Lower leg skin (tissue), 4 donors: ENCODE data around the gene FOSL1. TPM values are rescaled to one million over a fixed set of nuclear protein-coding genes. Genes with fewer than 3 reads are reported as not detected.

Source experiments
- DNase-seq, 2 donors: peaks; one replicate each; pipeline ENCODE4 v3.0.0-alpha.2; 2019; ENCODE audit warnings: low spot score in 2 of 2
- H3K4me3 ChIP-seq: fragments of 200-600 bp; sonication (generic); 2 replicates; pipeline ENCODE4 v1.5.1; 2017; ENCODE audit warnings: mild to moderate bottlenecking, low read depth; ENCODE audit not compliant: poor library complexity, severe bottlenecking
- CTCF ChIP-seq, 3 donors: fragments of 450-650 bp; IDR thresholded peaks; one replicate each; pipeline ENCODE4 v1.5.1; 2016; ENCODE audit warnings: antibody characterized with exemption in 3 of 3, mild to moderate bottlenecking in 3 of 3, moderate library complexity in 2 of 3
- POLR2A ChIP-seq, 2 donors: fragments of 450-650 bp; IDR thresholded peaks; one replicate each; pipeline ENCODE4 v1.6.1; 2016 to 2017; ENCODE audit warnings: antibody characterized with exemption in 2 of 2, mild to moderate bottlenecking in 1 of 2, moderate library complexity in 1 of 2
- WGBS, 2 donors: methylation state at CpG; one replicate each; pipeline ENCODE4 v1.1.5; 2018; 5-methylcytosine and 5-hydroxymethylcytosine counted together
- intact Hi-C: fragments of 100-400 bp; cut with DNase I; formaldehyde crosslinking; loops from one replicate; pipeline ENCODE4 v1.15.0; 2023; ENCODE audit warnings: low total_unique reads
- total RNA-seq, 4 donors: library from RNA; depleted of rRNA; stranded (reverse); fragments of >200 nt; gene quantifications; one replicate each; pipeline ENCODE4 v1.1.0, GENCODE V29; 2016

Gene FOSL1
- total RNA-seq, 4 donors from 2014 or later = 2.4 to 7.5 (median 5.3) TPM

DNA sequence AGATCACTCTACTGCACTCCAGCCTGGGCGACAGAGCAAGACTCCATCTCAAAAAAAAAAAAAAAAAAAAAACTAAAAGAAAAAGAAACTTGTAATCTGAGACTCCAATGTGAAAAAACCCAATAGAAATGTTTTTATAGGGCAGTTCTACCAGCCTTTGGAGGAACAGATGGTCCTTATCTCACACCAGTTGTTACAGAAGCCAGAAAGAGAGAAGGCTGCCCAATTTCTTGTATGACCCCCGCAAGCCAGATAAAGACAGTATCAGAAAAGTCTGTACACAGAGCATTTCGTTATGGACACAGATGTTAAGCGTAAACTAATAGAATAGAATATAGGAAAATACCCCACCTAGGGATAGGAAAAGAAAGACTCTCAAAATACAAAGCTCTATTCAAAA lies 33.8 kb upstream of the FOSL1 start:
- 72 to 76% methylated on average over 4 of the region's 4 CpGs for WGBS, 2 donors
- intact Hi-C loops = no loop called here
- no peak for DNase-seq

GRCh38 chr11:65932558-65932919 lies 32.4 kb upstream of the FOSL1 start:
- DNase-seq = peak in 1 of 2 donors; percentile 65
- no peak overlapping the region for H3K4me3 ChIP-seq
- TF ChIP-seq POLR2A (IDR thresholded peaks at IDR 0.05) (no peak), CTCF (IDR thresholded peaks at IDR 0.05) (no peak)
- 26 to 36% methylated on average over 9 of the region's 9 CpGs for WGBS, 2 donors
- intact Hi-C loops = no loop called here

More for the DNA sequence above, 33.8 kb upstream of the FOSL1 start:
- no peak for TF ChIP-seq CTCF (IDR thresholded peaks at IDR 0.05)
- no peak for TF ChIP-seq POLR2A (IDR thresholded peaks at IDR 0.05)
- H3K4me3 ChIP-seq = no peak overlapping the region

- intact Hi-C loops = no loop called here
- DNase-seq = peak in 1 of 2 donors; percentile 69
- WGBS, 2 donors = 55 to 63% methylated on average over 13 of the region's 13 CpGs
- H3K4me3 ChIP-seq = no peak overlapping the region
- TF ChIP-seq POLR2A (IDR thresholded peaks at IDR 0.05) = no peak
- no peak for TF ChIP-seq CTCF (IDR thresholded peaks at IDR 0.05)
Observed at GRCh38 chr11:65931773-65932557, 31.8 kb upstream of the FOSL1 start.

DNA sequence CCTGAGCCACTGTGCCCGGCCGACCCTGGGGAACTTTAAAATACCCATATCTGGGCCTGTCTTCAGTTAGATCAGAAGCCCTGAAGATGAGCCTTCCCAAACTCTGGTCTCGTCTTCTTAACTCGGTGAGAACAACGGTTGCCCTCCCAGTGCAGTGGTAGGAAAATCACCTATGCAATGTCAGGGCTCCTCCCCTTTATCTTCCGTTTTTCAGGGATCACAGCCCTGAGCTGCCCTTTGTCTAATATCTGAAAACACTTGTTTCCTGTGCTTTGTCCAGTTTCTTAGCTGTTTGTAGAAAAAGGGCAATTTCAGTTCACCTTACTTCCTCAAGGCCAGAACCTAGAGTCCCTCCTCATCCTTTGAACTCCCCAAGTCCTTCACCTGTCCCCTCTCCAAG lies 28.5 kb upstream of the FOSL1 start:
- H3K4me3 ChIP-seq = no peak overlapping the region
- no peak for DNase-seq
- WGBS, 2 donors = 60 to 68% methylated on average over 6 of the region's 6 CpGs
- intact Hi-C loops = no loop called here
- TF ChIP-seq CTCF (IDR thresholded peaks at IDR 0.05) (no peak), POLR2A (IDR thresholded peaks at IDR 0.05) (no peak)

DNA sequence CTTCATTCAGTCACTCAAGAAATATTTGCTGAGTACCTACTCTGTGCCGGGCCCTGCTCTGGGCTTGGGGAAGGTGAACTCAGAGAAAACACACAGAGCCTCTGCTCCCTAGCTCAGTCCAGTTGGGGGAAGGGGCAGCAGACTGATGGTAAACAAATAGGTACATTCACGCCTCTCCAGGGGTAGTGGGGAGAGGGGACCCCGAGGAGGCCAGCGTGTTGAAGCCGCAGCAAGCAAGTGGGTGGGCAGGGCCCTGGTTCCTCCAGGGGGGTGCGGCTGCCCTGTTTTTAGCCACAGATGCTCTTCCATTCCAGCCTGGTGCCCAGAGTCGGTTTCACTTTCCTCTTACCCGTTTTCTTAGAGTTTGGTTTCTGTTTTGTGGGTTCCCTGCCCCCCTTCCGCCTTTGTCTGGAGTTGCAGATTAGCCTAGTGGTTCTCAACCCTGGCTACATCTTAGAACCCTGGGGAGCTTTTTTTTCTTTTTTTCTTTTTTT lies 27.8 kb upstream of the FOSL1 start:
- peak in 1 of 2 donors; percentile 80 for DNase-seq
- no peak for TF ChIP-seq CTCF (IDR thresholded peaks at IDR 0.05)
- no peak for TF ChIP-seq POLR2A (IDR thresholded peaks at IDR 0.05)
- WGBS, 2 donors = 42 to 56% methylated on average over 9 of the region's 9 CpGs
- no peak overlapping the region for H3K4me3 ChIP-seq
- intact Hi-C loops = no loop called here
